HEK293 (cell line): Measurements from ENCODE around the gene ZNF585A.

Experiments used
- CTCF ChIA-PET: fragments of 350-600 bp; formaldehyde crosslinking; extraction: SDS; loops from one replicate; lab custom pipeline; 2021; ENCODE audit warnings: antibody characterized with exemption; lab: Yijun Ruan, JAX
- POLR2A ChIA-PET: fragments of 300-600 bp; formaldehyde crosslinking; extraction: SDS; loops from one replicate; lab custom pipeline; 2020; ENCODE audit warnings: antibody characterized with exemption, inconsistent platforms; lab: Yijun Ruan, JAX
- H3K27ac ChIP-seq: fragments of 200-500 bp; sonication (Bioruptor generic); 2 replicates; pipeline ENCODE4 v1.5.1; 2014; ENCODE audit warnings: low read depth, low read length, control low read depth, inconsistent platforms; ENCODE audit errors: extremely low read depth
- H3K36me3 ChIP-seq, 2 experiments: fragments of 200-500 bp in 1 of 2; sonication (Bioruptor generic) in 1 of 2; 1 replicate in 1 of 2; 2 replicates in 1 of 2; pipeline ENCODE4 v1.5.1; 2014 to 2017; ENCODE audit warnings: inconsistent platforms in 2 of 2, low read length in 2 of 2; ENCODE audit not compliant: control insufficient read depth in 2 of 2, insufficient read depth in 1 of 2
- H3K4me1 ChIP-seq: fragments of 200-500 bp; sonication (Bioruptor generic); 2 replicates; pipeline ENCODE4 v1.5.1; 2014; ENCODE audit warnings: mild to moderate bottlenecking, low read length, inconsistent platforms; ENCODE audit not compliant: control insufficient read depth, insufficient read depth
- H3K4me3 ChIP-seq: 2 replicates; pipeline ENCODE4 v1.5.1; 2011; ENCODE audit warnings: low read depth, mild to moderate bottlenecking, control low read depth, low read length, moderate library complexity
- H3K9me3 ChIP-seq: fragments of 200-500 bp; sonication (Bioruptor generic); 2 replicates; pipeline ENCODE4 v1.5.1; 2014; ENCODE audit warnings: low read depth, low read length, inconsistent platforms; ENCODE audit not compliant: control insufficient read depth, insufficient read depth
- ATF2 ChIP-seq: fragments of 450-650 bp; formaldehyde crosslinking; IDR thresholded peaks from 2 replicates; pipeline ENCODE4 v1.5.1; 2016; ENCODE audit warnings: missing biosample characterization, missing genetic modification characterization, low read depth
- CTCF ChIP-seq: fragments of 450-650 bp; formaldehyde crosslinking; IDR thresholded peaks from 2 replicates; pipeline ENCODE4 v1.5.1; 2016; ENCODE audit warnings: missing biosample characterization, missing genetic modification characterization
- KLF16 ChIP-seq: fragments of 450-650 bp; formaldehyde crosslinking; IDR thresholded peaks from 2 replicates; pipeline ENCODE4 v1.5.1; 2017; ENCODE audit warnings: missing biosample characterization, missing genetic modification characterization
- SETDB1 ChIP-seq: IDR thresholded peaks from one replicate; pipeline ENCODE4 v1.6.1; 2017; ENCODE audit warnings: mild to moderate bottlenecking, low read length, moderate library complexity, mixed read lengths; ENCODE audit not compliant: insufficient read length
- ZBTB10 ChIP-seq: fragments of 450-650 bp; formaldehyde crosslinking; IDR thresholded peaks from 2 replicates; pipeline ENCODE4 v1.5.1; 2016; ENCODE audit warnings: missing biosample characterization, missing genetic modification characterization
- ZBTB48 ChIP-seq: fragments of 450-650 bp; formaldehyde crosslinking; IDR thresholded peaks from 2 replicates; pipeline ENCODE4 v1.5.1; 2016; ENCODE audit warnings: missing biosample characterization, missing genetic modification characterization
- ZNF211 ChIP-seq: fragments of 450-650 bp; formaldehyde crosslinking; IDR thresholded peaks from 2 replicates; pipeline ENCODE4 v1.5.1; 2016; ENCODE audit warnings: low read depth, missing biosample characterization, missing genetic modification characterization
- ZNF274 ChIP-seq, 2 experiments: fragments of 200-500 bp in 1 of 2; fragments of 450-650 bp in 1 of 2; sonication (Bioruptor generic) in 1 of 2; formaldehyde crosslinking in 1 of 2; IDR thresholded peaks; 2 replicates each; pipeline versions ENCODE4 v1.5.1 to v1.6.1; 2014 to 2016; ENCODE audit warnings: borderline replicate concordance in 1 of 2, inconsistent platforms in 1 of 2, low read length in 1 of 2, missing biosample characterization in 1 of 2, missing genetic modification characterization in 1 of 2
- ZNF280D ChIP-seq: fragments of 450-650 bp; formaldehyde crosslinking; IDR thresholded peaks from 2 replicates; pipeline ENCODE4 v1.5.1; 2016; ENCODE audit warnings: missing biosample characterization, missing genetic modification characterization
- ZNF433 ChIP-seq: fragments of 450-650 bp; formaldehyde crosslinking; IDR thresholded peaks from 2 replicates; pipeline ENCODE4 v1.5.1; 2016; ENCODE audit warnings: missing biosample characterization, missing genetic modification characterization, low read depth
- ZNF510 ChIP-seq: fragments of 450-650 bp; formaldehyde crosslinking; IDR thresholded peaks from 2 replicates; pipeline ENCODE4 v1.5.1; 2018; ENCODE audit warnings: mild to moderate bottlenecking, missing genetic modification characterization, missing biosample characterization; ENCODE audit not compliant: insufficient replicate concordance
- ZNF544 ChIP-seq: fragments of 450-650 bp; formaldehyde crosslinking; IDR thresholded peaks from 2 replicates; pipeline ENCODE4 v1.5.0; 2017; ENCODE audit warnings: missing biosample characterization, missing genetic modification characterization
- ZNF549 ChIP-seq: fragments of 450-650 bp; IDR thresholded peaks from 2 replicates; pipeline ENCODE4 v1.5.1; 2018; ENCODE audit warnings: missing biosample characterization, missing genetic modification characterization, mild to moderate bottlenecking, inconsistent platforms, moderate library complexity
- ZNF660 ChIP-seq: fragments of 450-650 bp; IDR thresholded peaks from 2 replicates; pipeline ENCODE4 v1.5.1; 2018; ENCODE audit warnings: missing biosample characterization, mild to moderate bottlenecking, missing genetic modification characterization
- ZNF677 ChIP-seq: fragments of 450-650 bp; IDR thresholded peaks from 2 replicates; pipeline ENCODE4 v1.5.0; 2018; ENCODE audit warnings: missing biosample characterization, mild to moderate bottlenecking, missing genetic modification characterization, moderate library complexity
- ZNF701 ChIP-seq: fragments of 450-650 bp; formaldehyde crosslinking; IDR thresholded peaks from 2 replicates; pipeline ENCODE4 v1.5.1; 2016; ENCODE audit warnings: missing biosample characterization, missing genetic modification characterization
- ZNF768 ChIP-seq: fragments of 450-650 bp; formaldehyde crosslinking; IDR thresholded peaks from 2 replicates; pipeline ENCODE4 v1.5.1; 2018; ENCODE audit warnings: missing biosample characterization, mild to moderate bottlenecking, missing genetic modification characterization
- ZNF785 ChIP-seq: fragments of 450-650 bp; formaldehyde crosslinking; IDR thresholded peaks from 2 replicates; pipeline ENCODE4 v1.5.1; 2016; ENCODE audit warnings: missing biosample characterization, missing genetic modification characterization
- ZNF791 ChIP-seq: fragments of 450-650 bp; formaldehyde crosslinking; IDR thresholded peaks from 2 replicates; pipeline ENCODE4 v1.5.1; 2016; ENCODE audit warnings: missing biosample characterization, missing genetic modification characterization

Gene ZNF585A

GRCh38 chr19:37128821-37129177 is 43.7 kb downstream of the ZNF585A start (continued):
- TF ChIP-seq ZNF274 (IDR thresholded peaks at IDR 0.05; ENCODE audit: low read length) (no peak; the same call in 1 of the 2 replicates), ZNF274 (tag by site-specific recombination; IDR thresholded peaks at IDR 0.05; ENCODE audit: borderline replicate concordance) (0 out of 2 replicates have a peak, but pooled peaks have one; percentile 66), ZNF768 (no peak), KLF16 (tag by site-specific recombination) (no peak), ATF2 (tag by site-specific recombination) (no peak)

GRCh38 chr19:37127999-37128820 is 44.3 kb downstream of the ZNF585A start:
- Histone ChIP-seq H3K4me3 (no peak overlapping the region), H3K9me3 (peaks cover 46% of the 10 kb centered on the region), H3K36me3 (peaks cover 15 to 28% of the 10 kb centered on the region in 2 experiments; a peak in 2 of 3 replicates), H3K4me1 (no peaks in the 10 kb centered on the region), H3K27ac (no peak overlapping the region)
- CTCF ChIA-PET: interaction anchor here (0.6 to 1.3 kb wide), 3 partner anchors 98 to 325 kb away, joined by 3 read pairs; no protein-coding TSS in a partner anchor
- POLR2A ChIA-PET: no interaction called here
- no peak for TF ChIP-seq ZNF791 (tag by site-specific recombination)
- TF ChIP-seq ZNF785: no peak
- TF ChIP-seq ZNF677 (tag by site-specific recombination): no peak
- no peak for TF ChIP-seq ZBTB10 (tag by site-specific recombination)
- TF ChIP-seq ZBTB48 (tag by site-specific recombination): no peak
- TF ChIP-seq ZNF280D (tag by site-specific recombination): peak; percentile 86; the same call in 1 of the 2 replicates
- peak; percentile 92 for TF ChIP-seq ZNF274 (IDR thresholded peaks at IDR 0.05; ENCODE audit: low read length)
- TF ChIP-seq ZNF274 (tag by site-specific recombination; IDR thresholded peaks at IDR 0.05; ENCODE audit: borderline replicate concordance): peak; percentile 99
- TF ChIP-seq ZNF211 (tag by site-specific recombination): 0 out of 2 replicates have a peak, but pooled peaks have one; percentile 15
- no peak for TF ChIP-seq ZNF701
- 0 out of 2 replicates have a peak, but pooled peaks have one; percentile 1 for TF ChIP-seq ZNF549 (tag by site-specific recombination)
- TF ChIP-seq CTCF (tag by site-specific recombination): no peak
- TF ChIP-seq ZNF544 (tag by site-specific recombination): no peak
- TF ChIP-seq ZNF433 (tag by site-specific recombination): no peak
- TF ChIP-seq ZNF660: no peak
- TF ChIP-seq SETDB1: peak; percentile 100
- TF ChIP-seq ZNF510 (tag by site-specific recombination): peak; percentile 3
